ENCODE results near the gene SESN1.

GRCh38 chr6:108946695-108947094, 148.0 kb downstream of the SESN1 start:
- TF ChIP-seq CTCF (conservative IDR thresholded peaks at IDR 0.05; ENCODE audit: low read length) (no peak), EZH2phosphoT487 (IDR thresholded peaks at IDR 0.05; ENCODE audit: borderline replicate concordance) (no peak)
